A673 (cell line): ENCODE measurements around the gene AQP12A.

Experiments used
- EZH2 ChIP-seq: fragments of 200-600 bp; sonication (generic); IDR thresholded peaks from 2 replicates; pipeline ENCODE4 v1.6.1; 2017; ENCODE audit warnings: borderline replicate concordance, low read depth, mild to moderate bottlenecking, mixed read lengths, antibody characterized with exemption, low read length; ENCODE audit not compliant: poor library complexity, severe bottlenecking
- TF ChIP-seq, protein P1 (sequence below): fragments of 300-800, 200-600 bp; sonication (generic); conservative IDR thresholded peaks from 2 replicates; pipeline ENCODE4 v1.5.1; 2017; ENCODE audit warnings: low read depth, mild to moderate bottlenecking, antibody characterized with exemption, low read length, moderate library complexity, mixed read lengths

DNA sequence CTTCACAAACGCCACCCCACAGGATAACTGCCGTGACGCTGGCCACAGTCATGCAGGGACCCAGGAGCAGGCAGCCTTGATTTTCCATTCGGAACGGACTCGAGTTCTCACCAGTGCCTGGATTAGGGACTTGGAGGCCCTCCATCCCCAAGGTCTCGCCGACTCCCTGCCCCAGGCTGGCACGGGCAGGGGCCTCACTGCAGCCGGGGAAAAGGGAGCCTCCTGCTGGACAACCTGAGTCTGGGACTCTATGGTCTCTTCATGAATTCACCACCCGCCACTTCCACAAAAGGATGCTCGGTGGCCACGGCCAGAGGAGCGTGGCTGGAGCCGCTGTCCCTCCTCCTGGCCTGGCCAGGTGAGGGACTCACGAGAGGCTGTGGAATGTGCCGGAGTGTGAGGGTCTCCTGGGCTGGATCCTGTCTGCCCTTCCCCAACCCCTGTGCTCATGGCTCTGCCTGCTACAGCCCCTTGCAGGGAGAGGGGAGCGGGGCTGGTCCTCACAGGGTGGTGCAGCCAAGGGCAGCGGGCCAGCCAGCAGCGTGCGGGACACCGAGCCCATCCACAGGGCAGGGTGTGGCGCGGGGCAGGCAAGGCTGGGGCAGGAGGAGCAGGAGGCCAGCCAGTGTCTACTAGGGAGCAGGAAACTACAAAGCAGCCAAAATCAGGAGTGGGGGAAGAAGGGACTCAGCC, 42.3 kb downstream of the AQP12A start:
- TF ChIP-seq, protein P1, sequence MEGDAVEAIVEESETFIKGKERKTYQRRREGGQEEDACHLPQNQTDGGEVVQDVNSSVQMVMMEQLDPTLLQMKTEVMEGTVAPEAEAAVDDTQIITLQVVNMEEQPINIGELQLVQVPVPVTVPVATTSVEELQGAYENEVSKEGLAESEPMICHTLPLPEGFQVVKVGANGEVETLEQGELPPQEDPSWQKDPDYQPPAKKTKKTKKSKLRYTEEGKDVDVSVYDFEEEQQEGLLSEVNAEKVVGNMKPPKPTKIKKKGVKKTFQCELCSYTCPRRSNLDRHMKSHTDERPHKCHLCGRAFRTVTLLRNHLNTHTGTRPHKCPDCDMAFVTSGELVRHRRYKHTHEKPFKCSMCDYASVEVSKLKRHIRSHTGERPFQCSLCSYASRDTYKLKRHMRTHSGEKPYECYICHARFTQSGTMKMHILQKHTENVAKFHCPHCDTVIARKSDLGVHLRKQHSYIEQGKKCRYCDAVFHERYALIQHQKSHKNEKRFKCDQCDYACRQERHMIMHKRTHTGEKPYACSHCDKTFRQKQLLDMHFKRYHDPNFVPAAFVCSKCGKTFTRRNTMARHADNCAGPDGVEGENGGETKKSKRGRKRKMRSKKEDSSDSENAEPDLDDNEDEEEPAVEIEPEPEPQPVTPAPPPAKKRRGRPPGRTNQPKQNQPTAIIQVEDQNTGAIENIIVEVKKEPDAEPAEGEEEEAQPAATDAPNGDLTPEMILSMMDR: peak; percentile 26; the same call in 1 of the 2 replicates
- no peak for TF ChIP-seq EZH2
